T-helper 1 cell treated with Interleukin-12 subunit alpha and Interleukin-12 subunit beta and Interleukin-4 antibody, amounts not matched to agents 30 ng/mL and 1 ng/mL, for 36 hours (primary cell): ENCODE measurements around the gene DMD. TPM values are rescaled to one million over a fixed set of nuclear protein-coding genes. Genes with fewer than 3 reads are reported as not detected.

Experiments used
- intact Hi-C: fragments of 100-400 bp; cut with micrococcal nuclease; formaldehyde crosslinking; loops from one replicate; pipeline ENCODE4 v1.15.1; 2024
- total RNA-seq: library from RNA; stranded (reverse); gene quantifications from 2 replicates; pipeline ENCODE4 v1.2.3, GENCODE V29; 2022

The DMD gene
- total RNA-seq, 1 donor from 2014 or later = 18.1 TPM

DNA sequence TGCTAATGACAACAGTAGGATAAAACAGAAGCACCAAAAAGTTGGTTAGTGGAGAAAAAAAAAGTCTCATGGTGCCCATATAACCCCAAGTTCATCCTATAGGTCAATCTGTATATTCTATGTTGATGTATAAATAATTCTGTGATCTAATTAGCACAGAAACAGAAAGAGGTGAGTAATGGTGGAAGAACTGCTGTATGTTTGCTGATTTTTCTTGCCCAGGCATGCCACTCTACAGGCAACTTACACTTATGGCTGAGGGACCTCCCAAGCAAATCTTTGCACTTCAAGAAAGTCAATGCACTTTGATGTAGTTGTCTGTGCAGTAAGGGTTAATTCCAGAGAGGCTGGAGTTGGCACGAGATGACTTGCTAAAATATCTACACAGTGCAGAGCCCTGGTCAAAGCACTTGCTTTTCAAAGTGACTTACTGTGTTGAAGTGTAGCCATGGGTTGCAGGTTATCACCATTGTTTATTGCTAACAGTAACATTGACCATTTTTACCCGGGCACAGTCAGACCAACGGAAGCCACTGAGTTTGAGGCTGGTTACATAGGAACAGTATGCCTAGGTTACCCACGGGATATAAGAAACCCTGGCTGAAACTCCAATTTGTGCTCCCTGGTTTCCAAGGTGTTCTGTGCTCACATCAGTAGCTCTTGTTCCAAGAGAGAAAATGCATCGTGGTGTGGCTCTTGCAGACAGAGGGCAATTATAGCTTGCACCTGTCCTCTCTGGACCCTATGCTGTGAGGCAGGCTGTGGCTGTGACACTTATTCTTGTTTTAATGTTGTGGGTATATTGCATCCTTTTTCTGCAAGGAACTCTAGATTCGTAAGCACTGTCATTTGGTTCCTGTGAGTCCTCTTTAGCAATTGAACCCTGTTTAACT, 1998.2 kb downstream of the DMD start:
- intact Hi-C loops = loop anchor here (5.0 kb wide), 3 partner anchors 176 to 444 kb away; no protein-coding TSS in a partner anchor

- intact Hi-C loops = no loop called here
Observed at GRCh38 chrX:31209005-31209628, 2002.2 kb downstream of the DMD start.

DNA sequence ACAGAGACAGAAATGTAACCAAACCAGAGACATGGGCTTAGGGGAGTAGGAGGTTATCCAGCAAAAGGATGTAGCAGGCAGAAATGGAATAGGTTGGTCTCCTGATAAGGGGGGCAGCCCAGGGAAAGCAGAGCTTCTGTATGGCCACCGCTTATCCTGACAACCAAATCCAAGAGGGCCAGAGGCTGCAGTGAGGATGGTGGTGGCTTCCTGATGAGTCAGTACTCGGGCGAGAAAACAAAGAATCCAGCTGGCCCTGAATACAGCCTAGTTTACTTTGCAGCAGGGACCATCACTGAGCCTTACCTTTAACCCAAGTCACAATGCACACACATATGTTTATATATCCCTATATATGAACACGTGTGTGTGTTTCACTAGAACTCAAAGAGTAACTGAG, 2009.8 kb downstream of the DMD start:
- intact Hi-C loops = no loop called here

DNA sequence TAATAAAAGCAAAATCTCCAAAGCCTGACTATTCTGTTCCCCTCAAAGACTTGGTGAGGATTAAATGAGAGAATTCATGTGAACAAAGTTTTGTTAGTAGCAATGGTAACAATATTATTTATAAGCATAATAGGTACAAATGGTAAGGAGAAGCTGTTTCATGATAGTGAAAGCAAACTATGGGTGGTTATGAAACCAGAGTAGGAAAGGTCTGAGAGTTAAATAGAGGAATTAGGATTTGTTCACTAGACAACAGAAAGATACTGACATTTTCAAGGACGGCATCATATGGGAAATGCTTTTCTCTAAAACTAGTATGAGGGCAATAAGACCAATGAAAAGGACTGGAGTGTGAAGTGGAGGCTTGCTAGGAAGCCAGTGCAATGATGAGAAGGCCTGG, 2010.9 kb downstream of the DMD start:
- intact Hi-C loops = no loop called here

- intact Hi-C loops = no loop called here
Observed at GRCh38 chrX:31199840-31200114, 2011.6 kb downstream of the DMD start.

- intact Hi-C loops = no loop called here
Observed at GRCh38 chrX:31199056-31199839, 2012.1 kb downstream of the DMD start.

GRCh38 chrX:31190221-31190975, 2021.0 kb downstream of the DMD start:
- intact Hi-C loops = no loop called here

- intact Hi-C loops = no loop called here
Observed at GRCh38 chrX:31186693-31187338, 2024.5 kb downstream of the DMD start.

DNA sequence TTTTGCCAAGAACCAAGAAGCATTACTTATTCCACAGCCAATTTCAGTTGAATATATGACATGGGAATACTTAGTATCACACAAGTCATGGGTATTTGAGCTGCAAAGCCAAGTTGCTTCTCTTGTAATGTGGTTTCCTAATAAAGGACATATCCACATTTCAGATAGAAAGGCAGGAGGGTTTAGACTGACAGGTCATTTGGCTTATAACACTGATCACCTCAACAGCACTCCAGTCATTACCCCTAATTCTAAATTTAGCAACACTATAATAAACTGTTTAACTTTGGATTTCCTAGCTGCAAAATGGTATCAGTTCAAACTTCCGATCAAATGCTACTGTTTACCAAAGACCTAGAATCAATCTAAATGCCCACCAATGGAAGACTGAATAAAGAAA, 2025.5 kb downstream of the DMD start:
- intact Hi-C loops = no loop called here

- intact Hi-C loops = no loop called here
Observed at GRCh38 chrX:31181377-31182000, 2029.9 kb downstream of the DMD start.

- intact Hi-C loops = no loop called here
Observed at GRCh38 chrX:31179203-31179602, 2032.1 kb downstream of the DMD start.

- intact Hi-C loops = no loop called here
Observed at GRCh38 chrX:31178769-31179125, 2032.6 kb downstream of the DMD start.

- intact Hi-C loops = no loop called here
Observed at GRCh38 chrX:31178064-31178768, 2033.1 kb downstream of the DMD start.

GRCh38 chrX:31170792-31171191, 2040.6 kb downstream of the DMD start:
- intact Hi-C loops = no loop called here

DNA sequence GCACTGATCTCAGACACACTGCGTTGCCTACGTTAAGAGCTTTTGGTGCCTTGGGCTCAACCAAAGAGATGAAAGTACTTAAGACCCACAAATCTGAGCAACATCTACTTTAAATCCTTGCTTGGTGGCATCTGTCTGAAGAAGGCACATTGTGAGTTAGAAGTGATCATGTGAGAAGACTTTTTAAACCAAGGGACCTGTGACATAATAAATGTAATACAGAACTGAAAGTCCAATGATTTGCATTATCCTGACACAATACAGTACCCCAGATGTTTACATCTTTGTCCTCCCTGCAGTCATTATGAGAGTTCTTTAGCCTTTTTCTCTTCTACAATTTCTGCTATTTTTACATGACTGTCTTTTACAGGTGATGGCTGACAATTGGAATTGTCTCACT, 2042.8 kb downstream of the DMD start:
- intact Hi-C loops = no loop called here

GRCh38 chrX:31166832-31167231, 2044.5 kb downstream of the DMD start:
- intact Hi-C loops = no loop called here

DNA sequence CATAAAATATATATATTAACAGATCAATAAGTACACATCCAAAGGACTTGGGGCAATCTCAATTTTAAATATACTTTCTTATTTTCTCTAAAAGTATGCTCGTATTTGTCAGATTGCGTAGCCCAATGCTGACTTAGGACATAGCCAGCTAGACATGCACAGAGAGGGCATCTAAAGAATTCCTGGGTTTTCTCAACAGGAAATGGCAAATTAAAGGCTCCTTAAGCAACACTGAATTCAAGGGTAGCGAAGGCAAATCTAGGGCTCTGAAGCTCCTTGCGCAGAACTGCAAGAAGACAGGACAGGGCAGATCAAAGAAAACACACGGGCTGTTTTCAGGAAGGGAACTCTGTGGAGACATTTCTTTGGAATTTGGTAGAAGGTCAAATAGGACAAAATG, 2044.9 kb downstream of the DMD start:
- intact Hi-C loops = no loop called here

- intact Hi-C loops = no loop called here
Observed at GRCh38 chrX:31165241-31166035, 2045.9 kb downstream of the DMD start.

GRCh38 chrX:31154946-31155345, 2056.4 kb downstream of the DMD start:
- intact Hi-C loops = no loop called here
